ENCODE measurements around the gene RNF128. TPM values are rescaled to one million over a fixed set of nuclear protein-coding genes. Genes with fewer than 3 reads are reported as not detected.
"Not testable (repeated sequence)": the region's sequence is repeated elsewhere in the genome, so short reads cannot be mapped to it uniquely, and the experiment has no call there.

Gene RNF128
- total RNA-seq, 1 donor from 2014 or later = under 0.01 TPM

DNA sequence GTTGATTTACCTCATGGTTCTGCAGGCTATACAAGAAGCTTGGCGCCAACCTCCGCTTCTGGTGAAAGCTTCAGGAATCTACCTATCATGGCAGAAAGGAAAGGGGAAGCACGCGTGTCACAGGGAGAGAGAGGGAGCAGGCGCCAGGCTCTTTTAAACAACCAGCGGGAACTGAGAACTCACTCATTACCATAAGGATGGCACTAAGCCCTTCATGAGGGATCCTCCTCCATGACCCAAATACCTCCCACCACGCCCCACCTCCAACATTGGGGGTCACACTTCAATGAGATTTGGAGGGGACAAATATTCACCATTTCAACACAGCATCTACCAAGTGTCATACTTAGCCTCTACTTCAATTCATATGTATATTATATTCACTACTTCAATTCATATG is 57.2 kb downstream of the RNF128 start:
- no peaks in the 10 kb centered on the region for H3K9me3 ChIP-seq (ENCODE audit: control insufficient read depth in 3 of 3, low read length in 3 of 3)

DNA sequence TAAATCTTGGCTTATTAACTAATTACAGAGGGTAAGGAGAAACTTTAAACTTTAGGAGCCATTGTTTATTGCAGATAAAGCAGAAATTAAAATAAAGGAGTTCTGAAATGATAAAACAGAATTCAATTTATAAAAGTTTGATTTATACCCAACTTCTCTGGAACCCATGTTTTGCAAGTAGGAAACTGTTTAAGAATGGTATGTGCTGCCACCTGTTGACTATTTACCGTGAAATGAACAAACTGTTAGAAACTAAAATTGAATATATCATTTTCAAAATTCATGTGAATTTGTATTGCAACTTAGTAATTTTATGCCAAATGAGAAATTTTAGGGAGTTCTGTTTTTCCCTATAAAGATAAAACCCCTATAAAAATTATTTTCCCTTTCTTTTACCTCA is 65.0 kb downstream of the RNF128 start:
- H3K27me3 ChIP-seq (ENCODE audit: control insufficient read depth in 3 of 3, insufficient read depth in 3 of 3, low read length in 3 of 3) = no peaks in the 10 kb centered on the region
- H3K9ac ChIP-seq (ENCODE audit: low read depth in 1 of 3, low read length in 3 of 3) = no peak overlapping the region
- H3K4me3 ChIP-seq (ENCODE audit: low read length in 3 of 3) = no peak overlapping the region
- H3K36me3 ChIP-seq (ENCODE audit: control insufficient read depth in 3 of 3, insufficient read depth in 3 of 3, low read length in 3 of 3) = no peaks in the 10 kb centered on the region
- H3K4me1 ChIP-seq (ENCODE audit: control insufficient read depth in 3 of 3, insufficient read depth in 3 of 3, low read length in 3 of 3) = no peaks in the 10 kb centered on the region
- H3K27ac ChIP-seq (ENCODE audit: low read depth, low read length) = no peak overlapping the region
- H3K9me3 ChIP-seq (ENCODE audit: control insufficient read depth in 3 of 3, low read length in 3 of 3) = no peaks in the 10 kb centered on the region

More for the DNA sequence above, 57.2 kb downstream of the RNF128 start:
- Histone ChIP-seq H3K27me3 (ENCODE audit: control insufficient read depth in 3 of 3, insufficient read depth in 3 of 3, low read length in 3 of 3) (peaks cover 0 to 2% (median 0%) of the 10 kb centered on the region in 3 donors), H3K4me3 (ENCODE audit: low read length in 3 of 3) (no peak overlapping the region), H3K4me1 (ENCODE audit: control insufficient read depth in 3 of 3, insufficient read depth in 3 of 3, low read length in 3 of 3) (no peaks in the 10 kb centered on the region), H3K36me3 (ENCODE audit: control insufficient read depth in 3 of 3, insufficient read depth in 3 of 3, low read length in 3 of 3) (no peaks in the 10 kb centered on the region), H3K27ac (ENCODE audit: low read depth, low read length) (no peak overlapping the region), H3K9ac (ENCODE audit: low read depth in 1 of 3, low read length in 3 of 3) (no peak overlapping the region)

DNA sequence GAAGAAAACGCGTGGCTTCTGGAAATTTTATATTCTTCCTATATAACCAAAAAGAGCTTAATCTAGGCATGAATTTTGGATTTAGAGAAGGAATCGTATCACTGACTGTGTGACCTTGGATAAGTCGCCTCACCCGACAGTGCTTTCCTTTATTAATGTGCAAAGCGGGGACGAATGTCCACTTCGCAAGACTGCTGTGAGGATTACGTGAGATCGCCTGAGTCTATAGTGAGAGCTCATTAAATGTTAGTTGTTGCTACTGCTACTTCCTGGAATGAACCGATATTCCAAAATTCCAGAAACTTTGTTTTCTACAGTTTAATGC is 75.5 kb downstream of the RNF128 start:
- Histone ChIP-seq H3K9me3 (ENCODE audit: control insufficient read depth in 3 of 3, low read length in 3 of 3) (no peaks in the 10 kb centered on the region), H3K9ac (ENCODE audit: low read depth in 1 of 3, low read length in 3 of 3) (peak overlapping the region in 1 of 3 donors; percentile 71)

DNA sequence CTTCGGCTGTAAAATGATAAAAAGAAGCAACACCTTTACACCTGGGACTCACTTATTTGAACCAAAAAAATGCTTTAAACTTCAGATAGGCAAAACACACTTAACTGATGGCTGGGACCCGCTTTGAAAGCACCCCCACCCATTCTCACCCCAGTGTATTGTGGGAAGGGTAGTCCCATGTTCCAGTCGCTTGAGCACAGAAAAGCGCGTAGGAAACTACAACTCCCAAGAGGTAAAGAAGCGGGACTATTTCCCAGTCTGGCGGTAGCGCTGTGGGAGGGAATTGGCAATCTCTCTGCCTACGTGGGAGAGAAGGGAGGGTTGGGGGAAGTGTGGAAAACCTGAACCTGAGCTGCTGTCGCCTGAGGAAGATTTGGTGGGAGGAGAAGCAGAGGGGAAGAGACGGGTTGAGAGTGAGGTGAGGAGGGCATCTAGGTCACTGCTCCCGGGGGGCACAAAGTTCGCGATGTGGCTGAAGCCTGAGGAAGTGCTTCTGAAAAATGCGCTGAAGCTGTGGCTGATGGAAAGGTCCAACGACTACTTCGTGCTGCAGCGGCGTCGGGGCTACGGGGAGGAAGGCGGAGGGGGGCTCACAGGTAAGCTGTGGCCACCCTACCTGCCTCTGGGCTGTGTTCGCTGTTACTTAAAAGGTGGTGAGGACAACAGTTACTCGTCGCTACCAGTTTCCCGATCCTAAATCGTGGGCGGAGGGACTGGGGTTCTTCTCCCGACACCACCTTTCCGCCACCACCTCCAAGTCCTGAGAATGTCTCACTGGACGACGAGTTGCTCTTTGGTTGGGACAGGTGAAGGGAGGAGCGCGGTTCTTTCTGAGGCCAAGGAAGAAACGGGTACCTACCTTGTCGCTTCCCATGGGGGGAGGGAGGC is 76.1 kb downstream of the RNF128 start, which contains the start of gene TBC1D8B:
Gene TBC1D8B (plus strand): TSS at position 286 of the 888 bp plus-strand sequence. CDS start 181 bp downstream, at position 467.
- peak within 1 kb of the TSS; percentile 76 to 79 (median 79) for H3K9ac ChIP-seq (ENCODE audit: low read depth in 1 of 3, low read length in 3 of 3)
- no peaks in the 10 kb centered on the region for H3K9me3 ChIP-seq (ENCODE audit: control insufficient read depth in 3 of 3, low read length in 3 of 3)
- peaks cover 0 to 7% (median 2%) of the 10 kb centered on the region in 3 donors for H3K4me1 ChIP-seq (ENCODE audit: control insufficient read depth in 3 of 3, insufficient read depth in 3 of 3, low read length in 3 of 3)
- no peak within 1 kb of the TSS for H3K27ac ChIP-seq (ENCODE audit: low read depth, low read length)
- peaks cover 0 to 31% (median 0%) of the 10 kb centered on the region in 3 donors for H3K27me3 ChIP-seq (ENCODE audit: control insufficient read depth in 3 of 3, insufficient read depth in 3 of 3, low read length in 3 of 3)
- H3K4me3 ChIP-seq (ENCODE audit: low read length in 3 of 3) = peak within 1 kb of the TSS; percentile 81 to 86 (median 85)
- H3K36me3 ChIP-seq (ENCODE audit: control insufficient read depth in 3 of 3, insufficient read depth in 3 of 3, low read length in 3 of 3) = no peaks in the 10 kb centered on the region

More for the DNA sequence above, 75.5 kb downstream of the RNF128 start:
- Histone ChIP-seq H3K36me3 (ENCODE audit: control insufficient read depth in 3 of 3, insufficient read depth in 3 of 3, low read length in 3 of 3) (no peaks in the 10 kb centered on the region), H3K27ac (ENCODE audit: low read depth, low read length) (no peak overlapping the region), H3K4me1 (ENCODE audit: control insufficient read depth in 3 of 3, insufficient read depth in 3 of 3, low read length in 3 of 3) (peaks cover 0 to 7% (median 2%) of the 10 kb centered on the region in 3 donors), H3K4me3 (ENCODE audit: low read length in 3 of 3) (peak overlapping the region; percentile 81 to 86 (median 85)), H3K27me3 (ENCODE audit: control insufficient read depth in 3 of 3, insufficient read depth in 3 of 3, low read length in 3 of 3) (peaks cover 0 to 31% (median 0%) of the 10 kb centered on the region in 3 donors)

DNA sequence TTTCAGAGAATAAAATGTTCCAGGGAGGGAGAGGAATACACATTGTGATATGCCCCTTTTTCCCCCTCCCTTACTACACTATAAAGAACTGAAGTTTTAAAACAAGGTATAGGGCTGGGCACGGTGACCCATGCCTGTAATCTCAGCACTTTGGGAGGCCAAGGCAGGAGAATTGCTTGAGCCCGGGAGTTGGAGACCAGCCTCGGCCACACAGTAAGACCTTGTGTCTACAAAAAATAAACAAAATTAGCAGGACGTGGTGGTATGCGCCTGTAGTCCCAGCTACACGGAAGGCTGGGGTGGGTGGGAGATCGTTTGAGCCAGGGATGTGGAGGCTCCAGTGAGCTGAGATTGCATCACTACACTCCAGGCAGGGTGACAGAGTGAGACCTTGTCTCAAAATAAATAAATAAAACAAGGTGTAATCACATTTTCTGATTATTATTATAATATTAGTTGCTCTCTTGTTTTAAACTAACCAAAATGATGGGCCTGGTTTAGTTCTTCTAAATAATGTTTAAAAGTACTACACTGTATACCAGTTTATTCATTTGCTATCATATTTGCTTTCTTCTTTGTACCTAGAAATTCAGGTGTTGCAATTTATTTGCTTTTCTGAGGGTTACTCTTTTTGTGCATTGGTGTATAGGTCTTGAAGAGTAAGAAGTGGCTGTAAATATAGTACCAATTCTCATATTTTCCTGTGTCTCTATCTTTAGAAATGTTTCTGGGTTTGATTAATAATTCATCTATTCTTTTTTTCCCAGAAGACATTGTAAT is 84.8 kb downstream of the RNF128 start:
- H3K4me1 ChIP-seq (ENCODE audit: control insufficient read depth in 3 of 3, insufficient read depth in 3 of 3, low read length in 3 of 3) = no peaks in the 10 kb centered on the region
- H3K9ac ChIP-seq (ENCODE audit: low read depth in 1 of 3, low read length in 3 of 3) = no peak overlapping the region
- no peaks in the 10 kb centered on the region for H3K27me3 ChIP-seq (ENCODE audit: control insufficient read depth in 3 of 3, insufficient read depth in 3 of 3, low read length in 3 of 3)
- no peaks in the 10 kb centered on the region for H3K9me3 ChIP-seq (ENCODE audit: control insufficient read depth in 3 of 3, low read length in 3 of 3)
- H3K27ac ChIP-seq (ENCODE audit: low read depth, low read length) = no peak overlapping the region
- no peaks in the 10 kb centered on the region for H3K36me3 ChIP-seq (ENCODE audit: control insufficient read depth in 3 of 3, insufficient read depth in 3 of 3, low read length in 3 of 3)
- H3K4me3 ChIP-seq (ENCODE audit: low read length in 3 of 3) = no peak overlapping the region

DNA sequence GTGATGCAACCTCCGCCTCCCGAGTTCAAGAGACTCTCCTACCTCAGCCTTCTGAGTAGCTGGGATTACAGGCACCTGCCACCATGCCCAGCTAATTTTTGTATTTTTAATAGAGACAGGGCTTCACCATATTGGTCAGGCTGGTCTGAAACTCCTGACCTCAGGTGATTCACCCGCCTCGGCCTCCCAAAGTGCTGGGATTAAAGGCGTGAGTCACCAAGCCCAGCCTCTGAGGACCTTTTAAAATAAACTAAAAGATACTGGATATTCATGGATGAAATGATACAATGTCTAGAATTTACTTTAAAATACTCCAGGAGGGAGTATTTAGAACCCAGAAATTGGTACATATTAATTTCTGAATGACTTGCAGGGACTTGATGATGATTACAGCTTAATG is 86.4 kb downstream of the RNF128 start:
- H3K27ac ChIP-seq (ENCODE audit: low read depth, low read length); H3K4me3 ChIP-seq (ENCODE audit: low read length in 3 of 3); H3K4me1 ChIP-seq (ENCODE audit: control insufficient read depth in 3 of 3, insufficient read depth in 3 of 3, low read length in 3 of 3); H3K36me3 ChIP-seq (ENCODE audit: control insufficient read depth in 3 of 3, insufficient read depth in 3 of 3, low read length in 3 of 3); H3K9me3 ChIP-seq (ENCODE audit: control insufficient read depth in 3 of 3, low read length in 3 of 3); H3K27me3 ChIP-seq (ENCODE audit: control insufficient read depth in 3 of 3, insufficient read depth in 3 of 3, low read length in 3 of 3); H3K9ac ChIP-seq (ENCODE audit: low read depth in 1 of 3, low read length in 3 of 3): not testable (repeated sequence)

DNA sequence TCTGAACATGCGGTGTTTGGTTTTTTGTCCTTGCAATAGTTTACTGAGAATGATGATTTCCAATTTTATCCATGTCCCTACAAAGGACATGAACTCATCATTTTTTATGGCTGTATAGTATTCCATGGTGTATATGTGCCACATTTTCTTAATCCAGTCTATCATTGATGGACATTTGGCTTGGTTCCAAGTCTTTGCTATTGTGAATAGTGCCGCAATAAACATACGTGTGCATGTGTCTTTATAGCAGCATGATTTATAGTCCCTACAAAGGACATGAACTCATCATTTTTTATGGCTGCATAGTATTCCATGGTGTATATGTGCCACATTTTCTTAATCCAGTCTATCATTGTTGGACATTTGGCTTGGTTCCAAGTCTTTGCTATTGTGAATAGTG is 87.6 kb downstream of the RNF128 start:
- H3K4me3 ChIP-seq (ENCODE audit: low read length in 3 of 3); H3K27ac ChIP-seq (ENCODE audit: low read depth, low read length); H3K9ac ChIP-seq (ENCODE audit: low read depth in 1 of 3, low read length in 3 of 3); H3K9me3 ChIP-seq (ENCODE audit: control insufficient read depth in 3 of 3, low read length in 3 of 3); H3K36me3 ChIP-seq (ENCODE audit: control insufficient read depth in 3 of 3, insufficient read depth in 3 of 3, low read length in 3 of 3); H3K27me3 ChIP-seq (ENCODE audit: control insufficient read depth in 3 of 3, insufficient read depth in 3 of 3, low read length in 3 of 3); H3K4me1 ChIP-seq (ENCODE audit: control insufficient read depth in 3 of 3, insufficient read depth in 3 of 3, low read length in 3 of 3): not testable (repeated sequence)

Other genes with a start within 250 kb of the RNF128 start
- 1.0 TPM for gene RADX, start 114.7 kb upstream of the RNF128 start, total RNA-seq
- gene TBC1D8B, start 76.0 kb downstream of the RNF128 start, total RNA-seq = 8.4 TPM
- not detected for gene RIPPLY1, start 176.6 kb downstream of the RNF128 start, total RNA-seq
- gene CLDN2, start 193.7 kb downstream of the RNF128 start, total RNA-seq = under 0.01 TPM

All from skeletal muscle tissue (tissue), 4 donors.